Measurements from ENCODE around the gene TNIP1.

DNA sequence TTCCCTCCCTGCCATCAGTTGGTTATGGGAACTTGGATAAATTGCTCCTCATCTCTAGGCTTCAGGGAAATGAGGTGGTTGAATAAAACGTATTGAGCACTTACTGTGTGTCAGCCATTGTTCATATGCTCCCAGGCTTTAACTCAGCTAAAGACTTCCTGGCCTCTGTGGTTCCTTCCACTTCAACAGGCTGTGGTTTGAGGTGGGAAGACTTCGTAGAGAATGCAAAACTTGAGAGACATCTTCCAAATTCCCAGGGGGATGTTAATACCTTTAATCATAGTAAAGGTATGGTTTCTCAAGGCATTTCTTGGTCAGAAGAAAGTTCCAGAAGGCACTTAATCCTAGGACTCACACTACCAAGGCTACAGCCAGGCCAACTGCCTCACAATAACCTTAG, 62.0 kb downstream of the TNIP1 start:
- no peak for TF ChIP-seq POLR2A (IDR thresholded peaks at IDR 0.05)
- TF ChIP-seq, protein P1, sequence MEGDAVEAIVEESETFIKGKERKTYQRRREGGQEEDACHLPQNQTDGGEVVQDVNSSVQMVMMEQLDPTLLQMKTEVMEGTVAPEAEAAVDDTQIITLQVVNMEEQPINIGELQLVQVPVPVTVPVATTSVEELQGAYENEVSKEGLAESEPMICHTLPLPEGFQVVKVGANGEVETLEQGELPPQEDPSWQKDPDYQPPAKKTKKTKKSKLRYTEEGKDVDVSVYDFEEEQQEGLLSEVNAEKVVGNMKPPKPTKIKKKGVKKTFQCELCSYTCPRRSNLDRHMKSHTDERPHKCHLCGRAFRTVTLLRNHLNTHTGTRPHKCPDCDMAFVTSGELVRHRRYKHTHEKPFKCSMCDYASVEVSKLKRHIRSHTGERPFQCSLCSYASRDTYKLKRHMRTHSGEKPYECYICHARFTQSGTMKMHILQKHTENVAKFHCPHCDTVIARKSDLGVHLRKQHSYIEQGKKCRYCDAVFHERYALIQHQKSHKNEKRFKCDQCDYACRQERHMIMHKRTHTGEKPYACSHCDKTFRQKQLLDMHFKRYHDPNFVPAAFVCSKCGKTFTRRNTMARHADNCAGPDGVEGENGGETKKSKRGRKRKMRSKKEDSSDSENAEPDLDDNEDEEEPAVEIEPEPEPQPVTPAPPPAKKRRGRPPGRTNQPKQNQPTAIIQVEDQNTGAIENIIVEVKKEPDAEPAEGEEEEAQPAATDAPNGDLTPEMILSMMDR (IDR thresholded peaks at IDR 0.05) = no peak
